Astrocyte (in vitro differentiated cells and primary cell): ENCODE results near the gene S100A3.

Source experiments
- EZH2 ChIP-seq: IDR thresholded peaks from 2 replicates; pipeline ENCODE4 v1.6.1; 2012; ENCODE audit warnings: mild to moderate bottlenecking, low read length, inconsistent platforms; ENCODE audit not compliant: insufficient read depth
- TF ChIP-seq, protein P1 (sequence below): IDR thresholded peaks from 2 replicates; pipeline ENCODE4 v1.5.1; 2011; ENCODE audit warnings: low read depth, mild to moderate bottlenecking, inconsistent platforms, low read length, moderate library complexity; ENCODE audit not compliant: insufficient read depth

DNA sequence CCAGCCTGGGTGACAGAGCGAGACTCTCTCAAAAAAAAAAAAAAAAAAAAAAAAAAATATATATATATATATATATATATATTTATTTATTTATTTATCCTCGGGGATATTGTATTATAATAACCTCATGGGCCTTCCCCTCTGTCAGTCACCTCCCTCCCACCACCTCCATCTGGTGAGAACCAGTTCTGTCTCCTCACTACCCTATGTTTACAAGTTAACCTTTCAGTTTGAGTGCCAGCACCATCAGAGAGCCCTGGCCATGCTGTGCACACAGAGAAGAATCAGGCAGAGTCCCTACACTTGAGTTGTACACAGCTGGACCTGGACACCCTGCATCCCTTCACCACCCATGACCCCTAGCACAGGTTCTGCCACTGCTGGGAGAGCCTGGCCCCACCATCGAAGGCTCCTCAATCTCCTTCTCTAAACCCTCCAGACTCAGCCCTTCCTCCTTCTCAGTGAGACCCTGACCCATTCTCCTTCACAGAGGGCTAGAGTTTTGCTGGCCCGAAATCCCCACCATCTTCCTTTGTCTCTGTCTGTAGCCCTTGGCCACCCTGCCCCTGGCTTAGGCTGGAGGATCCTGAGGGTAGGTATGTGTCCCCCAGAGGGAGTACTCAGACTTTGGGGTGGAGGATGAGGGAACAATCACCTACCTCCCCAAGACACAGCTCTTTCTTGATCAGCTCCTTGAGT lies 9.5 kb downstream of the S100A3 start:
- TF ChIP-seq, protein P1, sequence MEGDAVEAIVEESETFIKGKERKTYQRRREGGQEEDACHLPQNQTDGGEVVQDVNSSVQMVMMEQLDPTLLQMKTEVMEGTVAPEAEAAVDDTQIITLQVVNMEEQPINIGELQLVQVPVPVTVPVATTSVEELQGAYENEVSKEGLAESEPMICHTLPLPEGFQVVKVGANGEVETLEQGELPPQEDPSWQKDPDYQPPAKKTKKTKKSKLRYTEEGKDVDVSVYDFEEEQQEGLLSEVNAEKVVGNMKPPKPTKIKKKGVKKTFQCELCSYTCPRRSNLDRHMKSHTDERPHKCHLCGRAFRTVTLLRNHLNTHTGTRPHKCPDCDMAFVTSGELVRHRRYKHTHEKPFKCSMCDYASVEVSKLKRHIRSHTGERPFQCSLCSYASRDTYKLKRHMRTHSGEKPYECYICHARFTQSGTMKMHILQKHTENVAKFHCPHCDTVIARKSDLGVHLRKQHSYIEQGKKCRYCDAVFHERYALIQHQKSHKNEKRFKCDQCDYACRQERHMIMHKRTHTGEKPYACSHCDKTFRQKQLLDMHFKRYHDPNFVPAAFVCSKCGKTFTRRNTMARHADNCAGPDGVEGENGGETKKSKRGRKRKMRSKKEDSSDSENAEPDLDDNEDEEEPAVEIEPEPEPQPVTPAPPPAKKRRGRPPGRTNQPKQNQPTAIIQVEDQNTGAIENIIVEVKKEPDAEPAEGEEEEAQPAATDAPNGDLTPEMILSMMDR: no peak
- no peak for TF ChIP-seq EZH2
